HepG2 (cell line): Measurements from ENCODE around the gene MTMR6. TPM values are rescaled to one million over a fixed set of nuclear protein-coding genes. Genes with fewer than 3 reads are reported as not detected.

Experiments used
- ATAC-seq: fragments of 200-7000 bp; cut with Tn5 transposase; 3 replicates; pipeline ENCODE4 v1.9.1; 2020; ENCODE audit warnings: mild to moderate bottlenecking, moderate library complexity
- BruUV-seq: library from RNA; stranded (reverse); fragments of 400-500 nt; replicated peaks from 2 replicates; lab custom pipeline; 2021; lab: Mats Ljungman, UMichigan
- CTCF ChIA-PET: fragments of 300-600 bp; formaldehyde crosslinking; extraction: SDS; loops from one replicate; lab custom pipeline; 2021; ENCODE audit warnings: low total read pairs, inconsistent platforms, low intra/inter-chr PET ratio; lab: Yijun Ruan, JAX
- POLR2A ChIA-PET: fragments of 350-600 bp; sonication (Branson Sonifier 250); formaldehyde crosslinking; loops from one replicate; lab custom pipeline; 2020; ENCODE audit warnings: antibody characterized with exemption, inconsistent platforms; lab: Yijun Ruan, JAX
- DNase-seq: peaks from one replicate; pipeline ENCODE4 v3.0.0-alpha.2; 2015; ENCODE audit warnings: low spot score
- FAIRE-seq: peaks from 3 replicates; lab custom pipeline; 2011; peaks lifted over from hg19 to GRCh38; lab: Jason Lieb, UNC
- H2AFZ ChIP-seq: one replicate; pipeline ENCODE4 v1.6.1; 2011; ENCODE audit warnings: low read length, inconsistent platforms
- H3K27ac ChIP-seq: fragments of 300-600 bp; 3 replicates; pipeline ENCODE4 v1.8.0; 2011; ENCODE audit warnings: mixed run types, mild to moderate bottlenecking, mixed read lengths, low read length, inconsistent platforms; ENCODE audit not compliant: insufficient read depth; ENCODE audit errors: extremely low read length
- H3K27me3 ChIP-seq, 2 experiments: fragments of 200-600 bp in 1 of 2; 2 replicates in 1 of 2; 3 replicates in 1 of 2; pipeline versions ENCODE4 v1.6.0 to v1.8.0; 2011; ENCODE audit warnings: low read length in 2 of 2, mild to moderate bottlenecking in 2 of 2, moderate library complexity in 2 of 2, inconsistent platforms in 1 of 2; ENCODE audit not compliant: insufficient read depth in 2 of 2, control insufficient read depth in 1 of 2
- H3K36me3 ChIP-seq, 2 experiments: fragments of 200-600 bp in 1 of 2; replicated peaks in 1 of 2; 2 replicates in 1 of 2; 3 replicates in 1 of 2; pipeline versions ENCODE4 v1.5.1 to v1.8.0; 2011; ENCODE audit warnings: low read length in 2 of 2, inconsistent platforms in 1 of 2; ENCODE audit not compliant: insufficient read depth in 2 of 2, control insufficient read depth in 1 of 2
- H3K4me1 ChIP-seq: 2 replicates; pipeline ENCODE4 v1.5.1; 2012; ENCODE audit warnings: low read length, inconsistent platforms; ENCODE audit not compliant: insufficient read depth
- H3K4me2 ChIP-seq: 2 replicates; pipeline ENCODE4 v1.6.0; 2011; ENCODE audit warnings: low read depth, low read length, inconsistent platforms
- H3K4me3 ChIP-seq, 3 experiments: fragments of 200-600 bp in 1 of 3; sonication (generic), shearing (Covaris generic) in 1 of 3; replicated peaks in 1 of 3; 2 replicates each; pipeline ENCODE4 v1.5.1; 2011 to 2016; ENCODE audit warnings: low read length in 3 of 3, inconsistent platforms in 2 of 3, low read depth in 2 of 3, mild to moderate bottlenecking in 2 of 3, control low read depth in 1 of 3, mixed read lengths in 1 of 3; ENCODE audit not compliant: insufficient read depth in 1 of 3
- H3K79me2 ChIP-seq: one replicate; pipeline ENCODE4 v1.6.1; 2011; ENCODE audit warnings: low read length, inconsistent platforms; ENCODE audit not compliant: insufficient read depth
- H3K9ac ChIP-seq: 2 replicates; pipeline ENCODE4 v1.6.0; 2011; ENCODE audit warnings: mild to moderate bottlenecking, low read depth, low read length, inconsistent platforms; ENCODE audit not compliant: insufficient read depth
- H3K9me3 ChIP-seq: 2 replicates; pipeline ENCODE4 v1.5.1; 2012; ENCODE audit warnings: mild to moderate bottlenecking, low read length
- H4K20me1 ChIP-seq: 2 replicates; pipeline ENCODE4 v1.6.0; 2011; ENCODE audit warnings: inconsistent platforms, mild to moderate bottlenecking, low read length, moderate library complexity; ENCODE audit not compliant: insufficient read depth
- HNRNPH1 ChIP-seq: fragments of 200-400 bp; formaldehyde crosslinking; optimal IDR thresholded peaks from 2 replicates; pipeline ENCODE3; 2017; ENCODE audit warnings: mild to moderate bottlenecking, low read depth, low read length
- ZC3H4 ChIP-seq: sonication (generic); formaldehyde crosslinking; IDR thresholded peaks from 2 replicates; pipeline ENCODE4 v1.4.0; 2020; ENCODE audit warnings: missing genetic modification reagents, borderline replicate concordance
- ZNF44 ChIP-seq: sonication (generic); formaldehyde crosslinking; IDR thresholded peaks from 2 replicates; pipeline ENCODE4 v1.5.1; 2020; ENCODE audit warnings: mild to moderate bottlenecking, missing genetic modification reagents
- ZNF572 ChIP-seq: sonication (generic); formaldehyde crosslinking; IDR thresholded peaks from 2 replicates; pipeline ENCODE4 v1.5.1; 2020; ENCODE audit warnings: mild to moderate bottlenecking, missing genetic modification reagents
- WGBS: methylation state at CpG from one replicate; pipeline ENCODE4 v1.1.6; 2017; ENCODE audit warnings: low lambda C conversion rate; 5-methylcytosine and 5-hydroxymethylcytosine counted together
- in situ Hi-C: cut with HindIII; loops from 2 replicates; pipeline ENCODE4 v1.10.0; 2017; ENCODE audit warnings: low pct_unique_long_range_greater_than_20kb; ENCODE audit not compliant: extremely low pct_ligation_motif_present
- intact Hi-C: fragments of 100-400 bp; cut with micrococcal nuclease; formaldehyde crosslinking; loops from one replicate; pipeline ENCODE4 v1.10.0; 2022; ENCODE audit not compliant: unreplicated experiment
- polyA plus RNA-seq, 8 experiments: library from polyadenylated mRNA; depleted of rRNA in 3 of 8; stranded (reverse) in 7 of 8; unstranded in 1 of 8; fragments of >200 nt; fragmentation: Illumina TruSeq in 4 of 8; extraction: Trizol in 4 of 8; gene quantifications; 2 replicates each; pipeline versions ENCODE4 v1.2.1 to v1.2.3, GENCODE V29; 2011 to 2016; ENCODE audit warnings: low read depth in 4 of 8, missing spikeins in 1 of 8, mixed read lengths in 1 of 8; ENCODE audit not compliant: insufficient read depth in 1 of 8
- total RNA-seq, 5 experiments: library from RNA; depleted of rRNA; stranded (reverse); fragments of >200 nt; fragmentation: Illumina TruSeq; extraction: Trizol; gene quantifications; 2 replicates each; pipeline ENCODE4 v1.2.3, GENCODE V29; 2016; ENCODE audit warnings: low read depth in 1 of 5
- TF ChIP-seq, protein P1 (sequence below): IDR thresholded peaks from 2 replicates; pipeline ENCODE4 v1.6.1; 2018; ENCODE audit warnings: missing genetic modification reagents
- TF ChIP-seq, protein P2 (sequence below): sonication (generic); formaldehyde crosslinking; IDR thresholded peaks from 2 replicates; pipeline ENCODE4 v1.5.0; 2020; ENCODE audit warnings: mild to moderate bottlenecking, missing genetic modification reagents, moderate library complexity

The MTMR6 gene
- total and polyA plus RNA-seq, 2 of the 13 experiments (the other 11 are each of a cell fraction or from before 2014, with no cell fraction given) = 3.4 to 7.8 TPM

DNA sequence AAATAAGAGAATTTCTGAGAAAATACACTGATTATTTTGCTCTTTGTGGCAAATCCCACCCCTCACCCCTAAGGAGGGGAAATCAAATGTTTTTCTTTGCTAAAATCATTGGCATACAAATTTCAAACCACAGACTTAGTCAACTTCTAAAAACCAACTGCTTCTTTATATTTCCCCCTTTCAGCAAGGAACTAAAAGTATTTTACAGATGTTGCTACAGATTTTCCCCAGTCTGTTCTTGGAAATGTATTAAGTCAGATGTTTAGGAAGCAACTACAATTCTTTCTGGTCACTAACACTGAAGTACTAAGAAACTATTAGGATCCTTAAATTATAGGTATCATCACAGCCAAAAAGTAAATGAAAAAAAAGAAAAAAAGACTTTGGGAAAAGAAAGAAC lies 6.9 kb downstream of the MTMR6 start:
- TF ChIP-seq, protein P1, sequence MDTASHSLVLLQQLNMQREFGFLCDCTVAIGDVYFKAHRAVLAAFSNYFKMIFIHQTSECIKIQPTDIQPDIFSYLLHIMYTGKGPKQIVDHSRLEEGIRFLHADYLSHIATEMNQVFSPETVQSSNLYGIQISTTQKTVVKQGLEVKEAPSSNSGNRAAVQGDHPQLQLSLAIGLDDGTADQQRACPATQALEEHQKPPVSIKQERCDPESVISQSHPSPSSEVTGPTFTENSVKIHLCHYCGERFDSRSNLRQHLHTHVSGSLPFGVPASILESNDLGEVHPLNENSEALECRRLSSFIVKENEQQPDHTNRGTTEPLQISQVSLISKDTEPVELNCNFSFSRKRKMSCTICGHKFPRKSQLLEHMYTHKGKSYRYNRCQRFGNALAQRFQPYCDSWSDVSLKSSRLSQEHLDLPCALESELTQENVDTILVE (CRISPR knock-in tag) = no peak
- no TSS peak for BruUV-seq
- peaks cover 7% of the 10 kb centered on the region for H3K4me1 ChIP-seq
- no peaks in the 10 kb centered on the region for H3K9me3 ChIP-seq
- H3K79me2 ChIP-seq = no peaks in the 10 kb centered on the region
- no peaks in the 10 kb centered on the region; the same call in 1 of the 2 replicates for H4K20me1 ChIP-seq
- ATAC-seq = no peak
- no peak overlapping the region for H2AFZ ChIP-seq
- intact Hi-C loops = no loop called here
- ChIA-PET CTCF (no interaction called here), POLR2A (no interaction called here)
- no peak for DNase-seq
- H3K27ac ChIP-seq = no peak overlapping the region
- no peaks in the 10 kb centered on the region for H3K36me3 ChIP-seq
- in situ Hi-C loops = no loop called here
- H3K27me3 ChIP-seq = no peaks in the 10 kb centered on the region
- no peak for FAIRE-seq
- no peak overlapping the region for H3K9ac ChIP-seq
- H3K4me2 ChIP-seq = no peak overlapping the region
- no peak overlapping the region for H3K4me3 ChIP-seq

DNA sequence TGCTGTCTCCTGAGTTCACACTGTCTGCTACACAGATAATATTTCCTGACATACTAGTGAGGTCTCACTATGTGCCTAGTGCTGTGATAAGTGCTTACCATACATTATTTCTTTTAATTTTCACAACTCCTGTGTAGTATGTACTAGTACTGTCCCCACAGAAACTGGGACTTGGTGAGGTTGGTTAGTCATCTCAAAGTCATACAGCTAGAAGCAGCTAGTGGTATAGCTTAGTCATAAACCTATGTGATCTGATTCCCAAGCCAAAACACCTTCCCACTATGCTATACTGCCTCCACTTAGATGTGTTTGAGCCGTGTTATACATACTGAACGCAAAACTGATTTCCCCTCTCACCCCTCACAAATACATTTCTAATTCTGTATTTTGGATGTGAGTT lies 10.5 kb downstream of the MTMR6 start:
- FAIRE-seq (no peak), ATAC-seq (no peak), DNase-seq (no peak)
- Histone ChIP-seq H4K20me1 (no peaks in the 10 kb centered on the region), H3K9me3 (no peaks in the 10 kb centered on the region), H3K27me3 (no peaks in the 10 kb centered on the region), H3K4me2 (no peak overlapping the region), H3K4me3 (no peak overlapping the region), H3K27ac (no peak overlapping the region), H2AFZ (no peak overlapping the region), H3K36me3 (no peaks in the 10 kb centered on the region), H3K79me2 (no peaks in the 10 kb centered on the region), H3K9ac (no peak overlapping the region), H3K4me1 (no peaks in the 10 kb centered on the region)
- ChIA-PET CTCF (no interaction called here), POLR2A (no interaction called here)
- intact Hi-C loops = no loop called here
- no TSS peak for BruUV-seq
- in situ Hi-C loops = no loop called here
- whole genome bisulfite sequencing = 91% methylated on average over 2 of the region's 2 CpGs
- TF ChIP-seq ZC3H4 (CRISPR knock-in tag) (no peak), ZNF572 (CRISPR knock-in tag) (no peak), ZNF44 (CRISPR knock-in tag) (no peak), HNRNPH1 (no peak)
- TF ChIP-seq, protein P2, sequence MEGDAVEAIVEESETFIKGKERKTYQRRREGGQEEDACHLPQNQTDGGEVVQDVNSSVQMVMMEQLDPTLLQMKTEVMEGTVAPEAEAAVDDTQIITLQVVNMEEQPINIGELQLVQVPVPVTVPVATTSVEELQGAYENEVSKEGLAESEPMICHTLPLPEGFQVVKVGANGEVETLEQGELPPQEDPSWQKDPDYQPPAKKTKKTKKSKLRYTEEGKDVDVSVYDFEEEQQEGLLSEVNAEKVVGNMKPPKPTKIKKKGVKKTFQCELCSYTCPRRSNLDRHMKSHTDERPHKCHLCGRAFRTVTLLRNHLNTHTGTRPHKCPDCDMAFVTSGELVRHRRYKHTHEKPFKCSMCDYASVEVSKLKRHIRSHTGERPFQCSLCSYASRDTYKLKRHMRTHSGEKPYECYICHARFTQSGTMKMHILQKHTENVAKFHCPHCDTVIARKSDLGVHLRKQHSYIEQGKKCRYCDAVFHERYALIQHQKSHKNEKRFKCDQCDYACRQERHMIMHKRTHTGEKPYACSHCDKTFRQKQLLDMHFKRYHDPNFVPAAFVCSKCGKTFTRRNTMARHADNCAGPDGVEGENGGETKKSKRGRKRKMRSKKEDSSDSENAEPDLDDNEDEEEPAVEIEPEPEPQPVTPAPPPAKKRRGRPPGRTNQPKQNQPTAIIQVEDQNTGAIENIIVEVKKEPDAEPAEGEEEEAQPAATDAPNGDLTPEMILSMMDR (CRISPR knock-in tag) = no peak
